Neuronal stem cell (in vitro differentiated cells): ENCODE results near the gene GLCCI1.

Source experiments
- DNase-seq: peaks from one replicate; pipeline ENCODE4 v3.0.0-alpha.2; 2013; ENCODE audit warnings: low spot score
- H2AFZ ChIP-seq: one replicate; pipeline ENCODE4 v1.6.1; 2013; ENCODE audit warnings: mild to moderate bottlenecking, low read length, inconsistent platforms
- H2AK5ac ChIP-seq: 2 replicates; pipeline ENCODE4 v1.6.1; 2013; ENCODE audit warnings: low read depth, mild to moderate bottlenecking, inconsistent platforms, low read length, moderate library complexity, mixed read lengths
- H2BK120ac ChIP-seq: 2 replicates; pipeline ENCODE4 v1.6.1; 2013; ENCODE audit warnings: low read depth, mild to moderate bottlenecking, inconsistent platforms, low read length, moderate library complexity, mixed read lengths
- H2BK12ac ChIP-seq: one replicate; pipeline ENCODE4 v1.6.1; 2013; ENCODE audit warnings: low read length, inconsistent platforms
- H2BK15ac ChIP-seq: 2 replicates; pipeline ENCODE4 v1.6.1; 2013; ENCODE audit warnings: mild to moderate bottlenecking, low read length, inconsistent platforms, mixed read lengths
- H2BK5ac ChIP-seq: one replicate; pipeline ENCODE4 v1.6.1; 2013; ENCODE audit warnings: inconsistent platforms, mild to moderate bottlenecking, low read length, moderate library complexity
- H3K14ac ChIP-seq: one replicate; pipeline ENCODE4 v1.6.1; 2013; ENCODE audit warnings: low read length, inconsistent platforms
- H3K18ac ChIP-seq: 2 replicates; pipeline ENCODE4 v1.6.1; 2013; ENCODE audit warnings: low read length, inconsistent platforms
- H3K23ac ChIP-seq: 2 replicates; pipeline ENCODE4 v1.6.1; 2013; ENCODE audit warnings: low read depth, mild to moderate bottlenecking, mixed read lengths, low read length, inconsistent platforms; ENCODE audit not compliant: poor library complexity
- H3K27ac ChIP-seq: replicated peaks from 3 replicates; pipeline ENCODE4 v1.5.1; 2013; ENCODE audit warnings: low read length, inconsistent platforms
- H3K27me3 ChIP-seq, 3 experiments: 2 replicates each; pipeline ENCODE4 v1.6.1; 2013; ENCODE audit warnings: low read length in 3 of 3, mild to moderate bottlenecking in 2 of 3, inconsistent platforms in 1 of 3, low read depth in 1 of 3, mixed read lengths in 1 of 3, moderate library complexity in 1 of 3; ENCODE audit not compliant: control insufficient read depth in 3 of 3, insufficient read depth in 3 of 3
- H3K36me3 ChIP-seq, 2 donors: replicated peaks in 1 of 2; 2 replicates each; pipeline ENCODE4 v1.6.1; 2013; ENCODE audit warnings: low read length in 2 of 2; ENCODE audit not compliant: control insufficient read depth in 2 of 2, insufficient read depth in 2 of 2
- H3K4ac ChIP-seq: 2 replicates; pipeline ENCODE4 v1.6.1; 2013; ENCODE audit warnings: inconsistent platforms, mild to moderate bottlenecking, low read length, moderate library complexity
- H3K4me1 ChIP-seq, 2 donors: 1 replicate in 1 of 2; 2 replicates in 1 of 2; pipeline ENCODE4 v1.6.1; 2013; ENCODE audit warnings: low read length in 2 of 2, low read depth in 1 of 2; ENCODE audit not compliant: control insufficient read depth in 2 of 2, insufficient read depth in 1 of 2
- H3K4me2 ChIP-seq: one replicate; pipeline ENCODE4 v1.6.1; 2013; ENCODE audit warnings: mild to moderate bottlenecking, low read length, inconsistent platforms; ENCODE audit not compliant: insufficient read depth, poor library complexity, severe bottlenecking
- H3K4me3 ChIP-seq, 2 donors: 2 replicates each; pipeline ENCODE4 v1.5.1; 2013; ENCODE audit warnings: low read length in 2 of 2, mild to moderate bottlenecking in 2 of 2, inconsistent platforms in 1 of 2, moderate library complexity in 1 of 2
- H3K79me1 ChIP-seq: one replicate; pipeline ENCODE4 v1.6.1; 2013; ENCODE audit warnings: low read depth, mild to moderate bottlenecking, inconsistent platforms, low read length, moderate library complexity
- H3K9ac ChIP-seq: one replicate; pipeline ENCODE4 v1.6.1; 2013; ENCODE audit warnings: mild to moderate bottlenecking, low read depth, low read length, inconsistent platforms; ENCODE audit not compliant: poor library complexity
- H3K9me3 ChIP-seq, 2 donors: replicated peaks in 1 of 2; 2 replicates each; pipeline versions ENCODE3 to v1.6.1; 2013; ENCODE audit warnings: low read length in 2 of 2, mild to moderate bottlenecking in 2 of 2, inconsistent platforms in 1 of 2, low read depth in 1 of 2, mixed read lengths in 1 of 2, moderate library complexity in 1 of 2; ENCODE audit not compliant: control insufficient read depth in 2 of 2, insufficient read depth in 1 of 2
- H4K8ac ChIP-seq: one replicate; pipeline ENCODE4 v1.6.1; 2013; ENCODE audit warnings: low read depth, mild to moderate bottlenecking, inconsistent platforms, low read length, moderate library complexity
- H4K91ac ChIP-seq: one replicate; pipeline ENCODE4 v1.6.1; 2013; ENCODE audit warnings: low read length, low read depth, mild to moderate bottlenecking, inconsistent platforms; ENCODE audit not compliant: poor library complexity
- WGBS, 2 donors: extraction: QIAGEN DNeasy Blood & Tissue Kit; methylation state at CpG; one replicate each; pipeline ENCODE4 v1.1.7; 2013; ENCODE audit warnings: missing lambda C conversion rate in 2 of 2, mixed read lengths in 1 of 2; ENCODE audit not compliant: insufficient read length in 2 of 2, insufficient replicate concordance in 1 of 2; ENCODE audit errors: extremely low coverage in 2 of 2; 5-methylcytosine and 5-hydroxymethylcytosine counted together

Gene GLCCI1

DNA sequence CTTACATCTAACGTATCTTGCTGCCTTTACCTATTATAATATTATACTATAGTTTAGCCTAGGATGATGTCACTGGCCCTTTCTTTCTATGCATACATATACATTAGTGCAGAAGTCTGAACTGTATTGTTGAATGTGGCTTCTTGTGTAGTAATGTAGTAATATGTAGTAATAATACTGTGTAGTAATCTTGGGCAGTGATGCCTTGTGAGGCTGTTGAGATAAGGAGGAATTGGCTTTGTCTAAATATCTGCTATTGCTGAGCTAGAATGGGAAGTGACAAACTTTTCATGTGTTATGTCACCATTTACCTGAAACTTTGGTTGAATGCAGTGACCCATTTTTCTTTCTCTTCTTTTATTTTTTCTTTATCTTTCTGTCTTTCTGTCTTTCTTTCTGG is 11.0 kb downstream of the GLCCI1 start:
- no peak overlapping the region for H3K27ac ChIP-seq
- H2BK12ac ChIP-seq: no peak overlapping the region
- H2BK5ac ChIP-seq: no peak overlapping the region
- H3K9ac ChIP-seq: no peak overlapping the region
- no peak for DNase-seq
- WGBS, 2 donors: no CpG with 5 or more reads among the region's 1 CpG
- no peak overlapping the region for H2BK15ac ChIP-seq
- H2AFZ ChIP-seq: no peak overlapping the region
- H2AK5ac ChIP-seq: no peak overlapping the region
- no peak overlapping the region for H2BK120ac ChIP-seq
- H4K91ac ChIP-seq: no peak overlapping the region
- peaks cover 0 to 3% of the 10 kb centered on the region in 2 donors for H3K9me3 ChIP-seq
- no peak overlapping the region for H4K8ac ChIP-seq
- no peak overlapping the region for H3K18ac ChIP-seq
- no peak overlapping the region for H3K23ac ChIP-seq
- no peak overlapping the region for H3K4me3 ChIP-seq
- no peak overlapping the region for H3K4me2 ChIP-seq
- no peak overlapping the region for H3K14ac ChIP-seq
- no peak overlapping the region for H3K4ac ChIP-seq
- H3K36me3 ChIP-seq: no peaks in the 10 kb centered on the region
- no peaks in the 10 kb centered on the region for H3K27me3 ChIP-seq
- H3K4me1 ChIP-seq: no peaks in the 10 kb centered on the region
- no peaks in the 10 kb centered on the region for H3K79me1 ChIP-seq

DNA sequence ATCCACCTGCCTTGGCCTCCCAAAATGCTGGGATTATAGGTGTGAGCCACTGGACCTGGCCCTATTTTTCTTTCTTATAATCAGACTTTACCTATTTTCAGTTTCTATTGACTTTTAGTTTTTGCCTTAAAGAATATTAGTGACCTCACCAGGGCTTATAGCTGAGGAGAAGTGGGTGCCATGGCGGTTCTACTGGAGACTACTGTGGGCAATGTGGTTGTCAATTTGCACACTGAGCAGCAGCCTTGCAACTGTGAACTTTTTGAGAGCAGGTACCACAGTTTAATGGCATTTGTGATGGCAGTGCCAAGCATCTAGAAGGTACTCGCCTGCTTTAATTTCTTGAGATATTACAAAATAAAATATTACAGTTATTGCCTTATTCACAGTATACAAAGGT is 11.5 kb downstream of the GLCCI1 start:
- H3K4me3 ChIP-seq: no peak overlapping the region
- no CpG with 5 or more reads among the region's 2 CpGs for WGBS, 2 donors

DNA sequence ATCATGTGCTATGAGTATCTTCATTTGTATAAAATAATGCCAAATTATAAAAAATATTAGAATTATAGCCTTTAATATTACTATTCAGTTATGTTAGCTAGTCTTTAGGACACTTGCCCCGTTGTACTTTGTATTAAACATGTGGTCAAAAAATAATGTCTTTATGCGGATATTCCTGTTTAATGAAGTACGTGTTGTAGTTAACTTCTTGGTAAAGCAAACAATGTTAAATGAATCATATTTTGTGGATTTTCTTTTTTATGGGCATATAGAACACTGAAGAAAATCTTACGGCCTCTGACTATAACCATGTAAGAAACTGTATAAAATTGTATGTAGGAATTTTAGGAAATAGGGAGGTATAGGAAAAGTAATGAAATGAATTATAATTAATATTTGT is 14.3 kb downstream of the GLCCI1 start:
- H3K18ac ChIP-seq: no peak overlapping the region
- H3K36me3 ChIP-seq: no peaks in the 10 kb centered on the region
- H3K4me1 ChIP-seq: no peaks in the 10 kb centered on the region
- no peak overlapping the region for H4K8ac ChIP-seq
- H3K4ac ChIP-seq: no peak overlapping the region
- no peaks in the 10 kb centered on the region for H3K27me3 ChIP-seq
- no peak overlapping the region for H2BK12ac ChIP-seq
- no peak overlapping the region for H2BK120ac ChIP-seq
- no peak overlapping the region for H3K4me2 ChIP-seq
- peaks cover 0 to 3% of the 10 kb centered on the region in 2 donors for H3K9me3 ChIP-seq
- H3K14ac ChIP-seq: no peak overlapping the region
- no peak overlapping the region for H2BK15ac ChIP-seq
- no peak for DNase-seq
- WGBS, 2 donors: no CpG with 5 or more reads among the region's 4 CpGs
- H4K91ac ChIP-seq: no peak overlapping the region
- H2AK5ac ChIP-seq: no peak overlapping the region
- H3K27ac ChIP-seq: no peak overlapping the region
- H3K9ac ChIP-seq: no peak overlapping the region
- no peak overlapping the region for H3K4me3 ChIP-seq
- no peak overlapping the region for H2AFZ ChIP-seq
- H2BK5ac ChIP-seq: no peak overlapping the region
- H3K23ac ChIP-seq: no peak overlapping the region
- no peaks in the 10 kb centered on the region for H3K79me1 ChIP-seq

More for the DNA sequence above, 11.5 kb downstream of the GLCCI1 start:
- no peak overlapping the region for H4K8ac ChIP-seq
- no peak overlapping the region for H3K27ac ChIP-seq
- H3K4ac ChIP-seq: no peak overlapping the region
- H3K4me2 ChIP-seq: no peak overlapping the region
- no peak overlapping the region for H3K14ac ChIP-seq
- H3K79me1 ChIP-seq: no peaks in the 10 kb centered on the region
- H3K27me3 ChIP-seq: no peaks in the 10 kb centered on the region
- H4K91ac ChIP-seq: no peak overlapping the region
- no peak overlapping the region for H2BK12ac ChIP-seq
- no peak for DNase-seq
- no peak overlapping the region for H2BK15ac ChIP-seq
- H3K36me3 ChIP-seq: no peaks in the 10 kb centered on the region
- no peak overlapping the region for H3K23ac ChIP-seq
- H3K18ac ChIP-seq: no peak overlapping the region
- H3K4me1 ChIP-seq: no peaks in the 10 kb centered on the region
- H2BK120ac ChIP-seq: no peak overlapping the region
- H2AK5ac ChIP-seq: no peak overlapping the region
- no peak overlapping the region for H2AFZ ChIP-seq
- no peak overlapping the region for H3K9ac ChIP-seq
- peaks cover 0 to 3% of the 10 kb centered on the region in 2 donors for H3K9me3 ChIP-seq
- H2BK5ac ChIP-seq: no peak overlapping the region

DNA sequence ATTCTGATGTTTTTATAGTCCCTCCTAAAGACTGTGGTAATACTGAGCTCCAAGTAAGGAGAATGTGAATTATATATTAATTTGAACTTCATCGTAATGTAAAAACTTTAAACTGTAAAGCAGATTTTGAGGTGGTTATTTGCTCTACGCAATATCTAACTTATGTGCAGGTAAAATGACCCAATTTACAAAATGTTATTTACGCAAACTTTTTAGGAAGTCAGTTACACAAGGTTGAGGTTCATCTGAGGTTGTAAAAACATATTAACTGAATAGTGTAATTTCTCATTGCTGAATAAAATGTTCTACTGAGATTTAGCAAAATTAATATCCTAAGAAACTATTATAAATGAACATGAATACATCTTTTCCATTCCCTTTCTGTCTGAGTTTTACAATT is 15.8 kb downstream of the GLCCI1 start:
- no CpG with 5 or more reads among the region's 3 CpGs for WGBS, 2 donors
- H2AK5ac ChIP-seq: no peak overlapping the region
- H4K8ac ChIP-seq: no peak overlapping the region
- no peak overlapping the region for H2BK12ac ChIP-seq
- H3K14ac ChIP-seq: no peak overlapping the region
- H3K23ac ChIP-seq: no peak overlapping the region
- H3K27me3 ChIP-seq: no peaks in the 10 kb centered on the region
- no peaks in the 10 kb centered on the region for H3K79me1 ChIP-seq
- H2AFZ ChIP-seq: no peak overlapping the region
- no peak overlapping the region for H3K27ac ChIP-seq
- no peak overlapping the region for H2BK15ac ChIP-seq
- no peak overlapping the region for H3K4ac ChIP-seq
- H2BK120ac ChIP-seq: no peak overlapping the region
- peaks cover 0 to 3% of the 10 kb centered on the region in 2 donors for H3K9me3 ChIP-seq
- DNase-seq: no peak
- no peaks in the 10 kb centered on the region for H3K36me3 ChIP-seq
- H2BK5ac ChIP-seq: no peak overlapping the region
- H4K91ac ChIP-seq: no peak overlapping the region
- no peak overlapping the region for H3K18ac ChIP-seq
- H3K9ac ChIP-seq: no peak overlapping the region
- no peak overlapping the region for H3K4me2 ChIP-seq
- H3K4me3 ChIP-seq: no peak overlapping the region
- H3K4me1 ChIP-seq: no peaks in the 10 kb centered on the region
